ENCODE results near the gene LRTM2. TPM values are rescaled to one million over a fixed set of nuclear protein-coding genes. Genes with fewer than 3 reads are reported as not detected.
A peak's percentile ranks its signal among the peaks of the same experiment; 100 is the strongest.

LRTM2 gene
- total and polyA plus RNA-seq, 2 of the 4 experiments (the other 2 are of a cell fraction), result not detected

DNA sequence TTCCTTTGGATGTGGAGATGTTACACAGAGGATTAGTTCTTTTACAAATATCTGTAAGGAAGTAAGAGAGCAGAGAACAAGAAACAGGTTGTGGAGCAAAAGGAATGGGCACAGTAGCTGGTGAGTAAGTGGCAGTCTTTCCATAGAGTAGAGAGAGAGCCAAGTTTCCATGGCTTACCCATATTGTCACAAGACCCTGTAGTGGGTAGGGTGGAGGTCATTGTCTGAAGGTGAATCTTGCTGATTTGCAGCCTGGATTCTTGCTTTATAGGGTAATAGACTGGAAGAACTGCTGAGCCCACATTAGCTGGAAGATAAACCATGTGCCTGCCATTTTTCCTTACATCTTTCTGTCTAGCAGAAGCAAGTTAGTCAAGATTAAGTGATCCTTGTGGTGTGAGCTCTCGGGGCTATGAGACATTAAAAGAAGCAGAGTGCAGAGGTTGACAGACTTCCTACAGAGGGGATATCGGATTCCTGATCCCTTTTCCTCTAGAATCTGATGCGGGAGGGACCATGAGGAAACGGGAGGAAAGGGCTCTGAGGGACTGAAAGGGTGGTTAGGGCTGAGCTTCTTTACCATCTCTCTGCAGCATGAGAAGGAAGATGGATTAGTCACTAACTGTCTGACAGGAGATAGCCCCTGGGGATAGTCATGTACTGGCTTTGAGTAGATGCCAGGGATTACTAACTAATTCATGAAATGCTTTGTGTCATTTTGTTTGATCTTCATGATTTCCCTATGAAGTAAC lies 44.0 kb upstream of the LRTM2 start:
- peak overlapping the region; percentile 35 for H2BK120ac ChIP-seq (ENCODE audit: low read depth, low read length)
- H3K4me3 ChIP-seq (ENCODE audit: insufficient read depth, low read depth, low read length), result no peak overlapping the region
- CTCF ChIA-PET, result interaction anchor here (0.6 to 1.3 kb wide), 2 partner anchors 15 to 24 kb away, joined by 3 to 4 read pairs; no protein-coding TSS in a partner anchor
- DNase-seq, result peak; percentile 76
- no peaks in the 10 kb centered on the region for H3K36me3 ChIP-seq (ENCODE audit: control insufficient read depth, insufficient read depth, low read length)
- no peak overlapping the region for H4K8ac ChIP-seq (ENCODE audit: low read depth in 2 of 2, low read length in 2 of 2)
- H2AFZ ChIP-seq (replicated peaks; ENCODE audit: low read length, poor library complexity), result no peak overlapping the region
- H3K27me3 ChIP-seq (ENCODE audit: control insufficient read depth, insufficient read depth, low read length), result no peaks in the 10 kb centered on the region
- peak overlapping the region; percentile 45; the same call in 1 of the 2 replicates for H3K18ac ChIP-seq (ENCODE audit: low read depth, low read length)
- H3K4ac ChIP-seq (ENCODE audit: low read depth, low read length), result peak overlapping the region; percentile 33
- TF ChIP-seq CEBPB (IDR thresholded peaks at IDR 0.05; ENCODE audit: low read depth, low read length), result 0 out of 2 replicates have a peak, but pooled peaks have one; percentile 10
- no peak for TF ChIP-seq BHLHE40 (IDR thresholded peaks at IDR 0.05; ENCODE audit: low read depth, low read length)
- no peak overlapping the region; the same call in 1 of the 2 replicates for H4K91ac ChIP-seq (ENCODE audit: insufficient read depth, low read depth, low read length)
- peak overlapping the region; percentile 59; the same call in 1 of the 2 replicates for H2AK5ac ChIP-seq (ENCODE audit: low read depth, low read length)
- H2AK9ac ChIP-seq (replicated peaks; ENCODE audit: low read depth, low read length, poor library complexity), result no peak overlapping the region
- no peaks in the 10 kb centered on the region for H3K9me3 ChIP-seq (ENCODE audit: control insufficient read depth, insufficient read depth, low read length)
- peaks cover 14% of the 10 kb centered on the region for H3K4me1 ChIP-seq (ENCODE audit: control insufficient read depth, insufficient read depth, low read length)
- intact Hi-C loops (cut with micrococcal nuclease) (loop anchor here (5.0 kb wide), 1 partner anchor 44 kb away; no protein-coding TSS in a partner anchor), dilution Hi-C loops (cut with HindIII; ENCODE audit: low sequenced_read_pairs, unreplicated experiment) (no loop called here), in situ Hi-C loops (cut with MboI; ENCODE audit: low sequenced_read_pairs) (no loop called here)
- H3K56ac ChIP-seq (ENCODE audit: extremely low read depth, insufficient read depth, low read length), result no peak overlapping the region
- no TSS peak for BruUV-seq (replicated peaks)
- no peak overlapping the region for H3K27ac ChIP-seq (ENCODE audit: insufficient read depth, low read length)
- peak overlapping the region; percentile 52; the same call in 1 of the 2 replicates for H3K4me2 ChIP-seq (ENCODE audit: low read depth, low read length)
- peaks cover 11% of the 10 kb centered on the region for H3K9me1 ChIP-seq (ENCODE audit: insufficient read depth, low read length)
- 0 out of 3 replicates have a peak overlapping the region, but pooled peaks have one; percentile 5 for H2BK15ac ChIP-seq (ENCODE audit: low read depth, low read length)
- peak; percentile 41 for ATAC-seq (ENCODE audit: low read depth)
- H4K5ac ChIP-seq (ENCODE audit: low read depth, low read length), result no peak overlapping the region; the same call in 1 of the 2 replicates
- H2BK5ac ChIP-seq (ENCODE audit: low read depth, low read length, poor library complexity, severe bottlenecking), result no peak overlapping the region
- peak overlapping the region; percentile 16; the same call in 1 of the 2 replicates for H3K14ac ChIP-seq (replicated peaks; ENCODE audit: low read depth, low read length)
- WGBS, 2 experiments (ENCODE audit: extremely low coverage in 2 of 2, insufficient read length in 1 of 2), result 50% methylated on average over 1 of the region's 4 CpGs; no CpG with 5 or more reads in 1 of the 2 experiments
- H2BK20ac ChIP-seq (ENCODE audit: low read depth, low read length), result no peak overlapping the region
- H3K9ac ChIP-seq (ENCODE audit: low read depth, low read length), result no peak overlapping the region
- peaks cover 6 to 55% of the 10 kb centered on the region in 2 experiments; a peak in 3 of 4 replicates for H3K79me1 ChIP-seq (ENCODE audit: low read depth in 1 of 2, low read length in 2 of 2)
- POLR2A ChIA-PET (ENCODE audit: unreplicated experiment), result no interaction called here
- H3K23ac ChIP-seq (ENCODE audit: low read depth, low read length), result peak overlapping the region; percentile 56; the same call in 1 of the 2 replicates
- H4K20me1 ChIP-seq (ENCODE audit: insufficient read depth, low read length), result peaks cover 6% of the 10 kb centered on the region; the same call in 1 of the 2 replicates

All from IMR-90 (cell line).